Measurements from ENCODE around the gene MAPK8IP3.

Gene MAPK8IP3

DNA sequence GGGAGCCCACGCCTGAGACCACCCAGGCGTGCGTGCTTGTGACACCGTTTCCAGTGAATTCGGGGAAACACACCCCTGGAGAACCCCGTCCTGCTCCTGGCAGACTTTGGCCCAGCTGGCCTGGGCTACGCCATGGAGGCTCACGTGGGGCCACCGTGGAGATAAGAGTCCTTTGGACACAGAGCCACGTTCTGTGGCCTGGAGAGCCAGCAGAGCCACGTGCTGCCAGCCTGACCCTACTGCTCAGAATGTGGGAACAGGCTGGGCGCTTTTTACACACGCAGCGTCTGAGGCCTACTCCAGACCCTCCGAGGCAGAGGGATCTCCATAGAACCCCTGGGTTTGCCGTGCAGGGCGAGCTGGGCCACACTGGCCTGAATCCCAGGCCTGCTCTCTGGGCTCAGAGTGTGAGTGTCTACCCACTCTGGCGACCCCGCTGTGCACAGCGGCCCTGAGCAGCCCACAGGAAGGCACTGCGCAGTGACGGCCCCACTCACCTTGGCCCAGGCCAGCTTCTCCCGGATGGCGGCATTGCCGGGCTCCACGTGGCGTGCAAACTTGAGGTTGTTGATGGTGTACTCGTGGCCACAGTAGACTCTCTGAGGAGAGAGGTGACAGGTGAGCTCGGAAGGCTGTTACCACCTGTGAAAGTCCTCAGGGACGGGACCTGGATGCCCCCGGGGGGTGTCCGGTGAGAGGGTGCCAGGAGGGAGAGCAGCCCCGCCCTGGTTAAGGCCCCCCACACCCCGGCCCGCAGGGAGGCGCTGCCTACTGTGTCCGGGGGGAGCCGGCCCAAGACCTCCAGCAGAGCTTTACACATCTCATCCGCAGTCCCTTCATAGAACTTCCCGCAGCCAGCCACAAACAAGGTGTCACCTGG is 110.6 kb downstream of the MAPK8IP3 start:
- H3K27me3 ChIP-seq (ENCODE audit: insufficient read depth, poor library complexity, severe bottlenecking): no peaks in the 10 kb centered on the region
- DNase-seq (ENCODE audit: low read depth in 1 of 2, low spot score in 1 of 2): no peak
- no peak overlapping the region for H3K27ac ChIP-seq (replicated peaks)
- no peak overlapping the region for H3K4me3 ChIP-seq (replicated peaks; ENCODE audit: insufficient read depth, low read length)
- TF ChIP-seq POLR2AphosphoS5 (IDR thresholded peaks at IDR 0.05; ENCODE audit: low read depth) (no peak), GABPA (IDR thresholded peaks at IDR 0.05; ENCODE audit: low read depth) (no peak), SPI1 (IDR thresholded peaks at IDR 0.05; ENCODE audit: borderline replicate concordance, low read depth) (no peak)
- TF ChIP-seq, protein P1, sequence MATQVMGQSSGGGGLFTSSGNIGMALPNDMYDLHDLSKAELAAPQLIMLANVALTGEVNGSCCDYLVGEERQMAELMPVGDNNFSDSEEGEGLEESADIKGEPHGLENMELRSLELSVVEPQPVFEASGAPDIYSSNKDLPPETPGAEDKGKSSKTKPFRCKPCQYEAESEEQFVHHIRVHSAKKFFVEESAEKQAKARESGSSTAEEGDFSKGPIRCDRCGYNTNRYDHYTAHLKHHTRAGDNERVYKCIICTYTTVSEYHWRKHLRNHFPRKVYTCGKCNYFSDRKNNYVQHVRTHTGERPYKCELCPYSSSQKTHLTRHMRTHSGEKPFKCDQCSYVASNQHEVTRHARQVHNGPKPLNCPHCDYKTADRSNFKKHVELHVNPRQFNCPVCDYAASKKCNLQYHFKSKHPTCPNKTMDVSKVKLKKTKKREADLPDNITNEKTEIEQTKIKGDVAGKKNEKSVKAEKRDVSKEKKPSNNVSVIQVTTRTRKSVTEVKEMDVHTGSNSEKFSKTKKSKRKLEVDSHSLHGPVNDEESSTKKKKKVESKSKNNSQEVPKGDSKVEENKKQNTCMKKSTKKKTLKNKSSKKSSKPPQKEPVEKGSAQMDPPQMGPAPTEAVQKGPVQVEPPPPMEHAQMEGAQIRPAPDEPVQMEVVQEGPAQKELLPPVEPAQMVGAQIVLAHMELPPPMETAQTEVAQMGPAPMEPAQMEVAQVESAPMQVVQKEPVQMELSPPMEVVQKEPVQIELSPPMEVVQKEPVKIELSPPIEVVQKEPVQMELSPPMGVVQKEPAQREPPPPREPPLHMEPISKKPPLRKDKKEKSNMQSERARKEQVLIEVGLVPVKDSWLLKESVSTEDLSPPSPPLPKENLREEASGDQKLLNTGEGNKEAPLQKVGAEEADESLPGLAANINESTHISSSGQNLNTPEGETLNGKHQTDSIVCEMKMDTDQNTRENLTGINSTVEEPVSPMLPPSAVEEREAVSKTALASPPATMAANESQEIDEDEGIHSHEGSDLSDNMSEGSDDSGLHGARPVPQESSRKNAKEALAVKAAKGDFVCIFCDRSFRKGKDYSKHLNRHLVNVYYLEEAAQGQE (IDR thresholded peaks at IDR 0.05; ENCODE audit: insufficient replicate concordance, low read depth): no peak
- TF ChIP-seq, protein P2, sequence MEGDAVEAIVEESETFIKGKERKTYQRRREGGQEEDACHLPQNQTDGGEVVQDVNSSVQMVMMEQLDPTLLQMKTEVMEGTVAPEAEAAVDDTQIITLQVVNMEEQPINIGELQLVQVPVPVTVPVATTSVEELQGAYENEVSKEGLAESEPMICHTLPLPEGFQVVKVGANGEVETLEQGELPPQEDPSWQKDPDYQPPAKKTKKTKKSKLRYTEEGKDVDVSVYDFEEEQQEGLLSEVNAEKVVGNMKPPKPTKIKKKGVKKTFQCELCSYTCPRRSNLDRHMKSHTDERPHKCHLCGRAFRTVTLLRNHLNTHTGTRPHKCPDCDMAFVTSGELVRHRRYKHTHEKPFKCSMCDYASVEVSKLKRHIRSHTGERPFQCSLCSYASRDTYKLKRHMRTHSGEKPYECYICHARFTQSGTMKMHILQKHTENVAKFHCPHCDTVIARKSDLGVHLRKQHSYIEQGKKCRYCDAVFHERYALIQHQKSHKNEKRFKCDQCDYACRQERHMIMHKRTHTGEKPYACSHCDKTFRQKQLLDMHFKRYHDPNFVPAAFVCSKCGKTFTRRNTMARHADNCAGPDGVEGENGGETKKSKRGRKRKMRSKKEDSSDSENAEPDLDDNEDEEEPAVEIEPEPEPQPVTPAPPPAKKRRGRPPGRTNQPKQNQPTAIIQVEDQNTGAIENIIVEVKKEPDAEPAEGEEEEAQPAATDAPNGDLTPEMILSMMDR (IDR thresholded peaks at IDR 0.05; ENCODE audit: insufficient read depth, low read length): no peak

DNA sequence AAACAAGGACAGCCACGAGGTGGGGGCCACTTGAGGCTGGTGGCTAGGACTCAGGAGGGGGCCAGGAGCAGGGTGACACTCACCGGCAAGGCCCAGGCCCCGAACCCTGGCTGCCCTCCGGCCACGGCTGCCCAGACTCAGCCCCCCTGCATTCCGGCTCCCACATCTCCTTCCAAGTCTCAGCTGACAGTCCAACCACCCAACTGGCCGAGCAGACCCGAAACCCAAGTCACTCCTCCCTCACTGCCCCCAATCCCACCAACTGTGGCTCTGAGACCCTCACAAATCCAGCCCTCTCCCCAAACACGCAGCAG is 111.2 kb downstream of the MAPK8IP3 start:
- Histone ChIP-seq H3K4me3 (replicated peaks; ENCODE audit: insufficient read depth, low read length) (no peak overlapping the region), H3K27me3 (ENCODE audit: insufficient read depth, poor library complexity, severe bottlenecking) (no peaks in the 10 kb centered on the region), H3K27ac (replicated peaks) (no peak overlapping the region)
- DNase-seq (ENCODE audit: low read depth in 1 of 2, low spot score in 1 of 2): no peak
- TF ChIP-seq, protein P2 (IDR thresholded peaks at IDR 0.05; ENCODE audit: insufficient read depth, low read length): no peak
- TF ChIP-seq SPI1 (IDR thresholded peaks at IDR 0.05; ENCODE audit: borderline replicate concordance, low read depth): no peak
- TF ChIP-seq, protein P1 (IDR thresholded peaks at IDR 0.05; ENCODE audit: insufficient replicate concordance, low read depth): no peak
- no peak for TF ChIP-seq GABPA (IDR thresholded peaks at IDR 0.05; ENCODE audit: low read depth)
- TF ChIP-seq POLR2AphosphoS5 (IDR thresholded peaks at IDR 0.05; ENCODE audit: low read depth): no peak

DNA sequence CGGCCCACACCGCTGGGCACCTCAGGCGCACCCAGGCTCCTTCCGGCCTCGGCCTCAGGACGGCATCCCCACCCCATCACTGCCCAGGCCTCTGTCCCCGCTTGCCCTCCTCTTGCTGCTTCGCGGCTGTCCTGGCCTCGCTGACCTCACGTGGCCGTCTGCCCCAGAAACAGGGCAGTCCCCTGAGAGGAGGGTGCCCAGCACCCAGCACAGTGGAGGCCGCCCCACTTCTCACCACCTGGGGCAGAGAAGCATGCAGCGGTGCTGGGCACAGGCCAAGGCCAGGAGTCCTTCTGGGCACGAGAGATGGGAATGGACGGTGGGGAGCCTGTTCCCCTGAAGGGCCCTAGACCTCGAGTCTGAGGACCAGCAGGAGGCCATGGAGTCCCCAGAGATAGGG is 111.7 kb downstream of the MAPK8IP3 start:
- Histone ChIP-seq H3K27ac (replicated peaks) (no peak overlapping the region), H3K4me3 (replicated peaks; ENCODE audit: insufficient read depth, low read length) (no peak overlapping the region), H3K27me3 (ENCODE audit: insufficient read depth, poor library complexity, severe bottlenecking) (no peaks in the 10 kb centered on the region)
- TF ChIP-seq, protein P2 (IDR thresholded peaks at IDR 0.05; ENCODE audit: insufficient read depth, low read length): no peak
- TF ChIP-seq, protein P1 (IDR thresholded peaks at IDR 0.05; ENCODE audit: insufficient replicate concordance, low read depth): no peak
- TF ChIP-seq GABPA (IDR thresholded peaks at IDR 0.05; ENCODE audit: low read depth): no peak
- no peak for TF ChIP-seq SPI1 (IDR thresholded peaks at IDR 0.05; ENCODE audit: borderline replicate concordance, low read depth)
- no peak for TF ChIP-seq POLR2AphosphoS5 (IDR thresholded peaks at IDR 0.05; ENCODE audit: low read depth)
- DNase-seq (ENCODE audit: low read depth in 1 of 2, low spot score in 1 of 2): no peak
